GM19452 (cell line): ENCODE results near the gene OTOG.

ENCODE experiments used
- ATAC-seq: cut with Tn5 transposase; IDR thresholded peaks from one replicate; pipeline ENCODE4 v1.9.1; 2021; ENCODE audit not compliant: unreplicated experiment

Gene OTOG, protein sequence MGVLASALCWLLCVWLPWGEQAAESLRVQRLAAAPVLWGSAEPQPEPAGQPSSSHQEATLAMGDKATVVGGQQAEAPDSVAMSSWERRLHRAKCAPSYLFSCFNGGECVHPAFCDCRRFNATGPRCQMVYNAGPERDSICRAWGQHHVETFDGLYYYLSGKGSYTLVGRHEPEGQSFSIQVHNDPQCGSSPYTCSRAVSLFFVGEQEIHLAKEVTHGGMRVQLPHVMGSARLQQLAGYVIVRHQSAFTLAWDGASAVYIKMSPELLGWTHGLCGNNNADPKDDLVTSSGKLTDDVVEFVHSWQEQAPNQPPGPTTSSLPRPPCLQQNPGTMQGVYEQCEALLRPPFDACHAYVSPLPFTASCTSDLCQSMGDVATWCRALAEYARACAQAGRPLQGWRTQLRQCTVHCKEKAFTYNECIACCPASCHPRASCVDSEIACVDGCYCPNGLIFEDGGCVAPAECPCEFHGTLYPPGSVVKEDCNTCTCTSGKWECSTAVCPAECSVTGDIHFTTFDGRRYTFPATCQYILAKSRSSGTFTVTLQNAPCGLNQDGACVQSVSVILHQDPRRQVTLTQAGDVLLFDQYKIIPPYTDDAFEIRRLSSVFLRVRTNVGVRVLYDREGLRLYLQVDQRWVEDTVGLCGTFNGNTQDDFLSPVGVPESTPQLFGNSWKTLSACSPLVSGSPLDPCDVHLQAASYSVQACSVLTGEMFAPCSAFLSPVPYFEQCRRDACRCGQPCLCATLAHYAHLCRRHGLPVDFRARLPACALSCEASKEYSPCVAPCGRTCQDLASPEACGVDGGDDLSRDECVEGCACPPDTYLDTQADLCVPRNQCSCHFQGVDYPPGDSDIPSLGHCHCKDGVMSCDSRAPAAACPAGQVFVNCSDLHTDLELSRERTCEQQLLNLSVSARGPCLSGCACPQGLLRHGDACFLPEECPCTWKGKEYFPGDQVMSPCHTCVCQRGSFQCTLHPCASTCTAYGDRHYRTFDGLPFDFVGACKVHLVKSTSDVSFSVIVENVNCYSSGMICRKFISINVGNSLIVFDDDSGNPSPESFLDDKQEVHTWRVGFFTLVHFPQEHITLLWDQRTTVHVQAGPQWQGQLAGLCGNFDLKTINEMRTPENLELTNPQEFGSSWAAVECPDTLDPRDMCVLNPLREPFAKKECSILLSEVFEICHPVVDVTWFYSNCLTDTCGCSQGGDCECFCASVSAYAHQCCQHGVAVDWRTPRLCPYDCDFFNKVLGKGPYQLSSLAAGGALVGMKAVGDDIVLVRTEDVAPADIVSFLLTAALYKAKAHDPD (N-terminal part only)

DNA sequence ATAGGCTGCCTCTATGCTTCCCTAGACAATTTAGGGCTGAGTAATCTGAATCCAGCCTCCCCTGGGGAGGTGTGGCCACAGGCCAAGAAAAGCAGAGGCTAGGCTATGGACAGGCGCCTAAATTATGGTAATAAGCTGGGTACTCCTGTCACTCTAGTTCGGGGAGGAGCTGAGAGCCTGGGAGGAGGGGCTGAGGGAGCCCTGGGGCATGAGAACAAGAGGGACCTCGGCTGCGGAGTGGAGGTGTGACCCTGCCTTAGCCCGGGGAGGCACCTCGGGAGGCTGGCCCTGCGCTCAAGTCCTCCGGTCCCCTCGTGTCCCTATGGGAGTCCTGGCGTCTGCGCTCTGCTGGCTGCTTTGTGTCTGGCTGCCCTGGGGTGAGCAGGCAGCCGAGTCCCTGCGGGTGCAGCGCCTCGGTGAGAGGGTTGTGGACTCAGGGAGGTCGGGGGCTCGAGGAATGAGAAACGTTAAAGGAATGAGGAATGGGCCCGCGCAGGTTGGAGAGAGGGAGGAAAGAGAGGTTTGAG lies at the start of gene OTOG:
TSS of gene OTOG (plus strand) at position 209 of the 527 bp plus-strand sequence. CDS start at position 323, 114 bp downstream.
- no peak for ATAC-seq

DNA sequence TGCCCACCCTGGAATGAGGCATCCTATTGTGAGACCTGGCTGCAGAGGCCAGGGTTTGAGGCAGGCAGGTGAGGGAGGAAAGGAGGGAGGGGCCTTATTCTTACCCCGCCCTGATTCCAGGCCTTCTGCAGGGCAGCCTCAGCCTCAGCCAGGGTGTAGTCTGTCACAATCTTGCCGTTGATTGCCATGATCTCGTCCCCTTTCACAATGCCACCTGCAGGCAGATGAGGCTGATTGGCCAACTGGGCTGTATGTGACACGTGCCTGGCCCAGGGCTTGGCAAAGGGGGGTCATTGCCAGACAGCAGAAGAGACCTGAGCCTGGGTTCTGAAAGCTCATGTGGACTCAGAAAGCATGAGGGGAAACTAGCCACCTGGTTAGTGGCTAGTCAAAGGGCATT lies 49.0 kb upstream of the OTOG start:
- ATAC-seq, result no peak

DNA sequence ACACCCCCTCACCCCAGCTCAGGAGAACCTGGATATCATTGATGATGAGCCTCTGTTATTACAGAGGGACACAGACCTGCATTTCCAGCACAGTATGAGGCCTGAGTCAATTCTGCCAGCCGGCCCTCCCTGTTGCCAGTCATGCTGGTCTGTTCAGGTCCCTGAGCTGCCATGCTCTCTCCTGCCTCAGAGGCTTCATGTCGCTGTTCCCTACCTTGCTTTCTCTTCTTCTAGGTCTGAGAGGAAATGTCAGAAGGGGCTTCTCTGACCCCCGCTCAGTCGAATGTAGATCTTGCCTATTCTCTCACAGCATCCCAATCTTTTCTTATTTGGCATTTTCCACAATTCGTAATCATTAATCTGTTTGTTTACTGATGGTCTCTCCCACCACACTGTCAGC lies 48.6 kb upstream of the OTOG start:
- ATAC-seq, result no peak

DNA sequence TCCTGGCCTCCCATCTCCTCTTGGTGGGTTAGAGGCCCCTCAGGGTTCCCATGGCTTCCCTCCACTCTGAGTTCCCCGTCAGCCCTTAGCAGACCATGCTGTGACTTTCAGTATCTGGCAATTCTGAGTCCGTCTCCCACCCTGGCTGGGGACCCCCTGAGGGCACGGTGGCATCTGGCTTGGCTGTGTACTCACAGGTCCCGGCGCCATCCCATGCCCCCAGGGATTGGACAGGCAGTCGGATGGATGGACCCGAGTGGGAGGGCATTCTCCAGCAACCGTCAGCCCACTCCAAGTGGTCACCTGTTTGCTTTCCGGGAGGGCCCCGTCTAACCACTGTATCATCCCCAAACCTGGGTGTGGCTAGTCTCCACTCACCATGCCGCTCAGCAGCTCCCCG lies 46.4 kb upstream of the OTOG start:
- no peak for ATAC-seq

DNA sequence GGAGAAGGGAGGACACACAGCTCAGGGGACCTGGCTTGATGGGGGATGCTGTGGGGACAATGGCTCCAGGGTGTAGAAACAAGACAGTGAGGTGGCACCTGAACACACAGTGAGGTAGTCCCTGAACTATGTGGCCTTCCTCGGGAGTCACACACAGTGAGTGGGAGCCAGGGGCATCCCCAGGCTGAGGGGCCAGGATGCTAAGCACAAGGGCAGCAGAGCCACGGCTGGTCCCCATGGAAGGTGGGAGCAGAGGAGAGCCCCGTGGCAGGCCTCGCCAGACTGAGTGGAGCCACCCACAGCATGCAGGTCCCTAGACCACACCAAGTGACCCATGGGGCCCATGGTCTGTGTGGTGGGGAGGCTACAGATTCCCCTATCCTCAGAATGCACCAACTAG lies 44.4 kb upstream of the OTOG start:
- ATAC-seq, result no peak

DNA sequence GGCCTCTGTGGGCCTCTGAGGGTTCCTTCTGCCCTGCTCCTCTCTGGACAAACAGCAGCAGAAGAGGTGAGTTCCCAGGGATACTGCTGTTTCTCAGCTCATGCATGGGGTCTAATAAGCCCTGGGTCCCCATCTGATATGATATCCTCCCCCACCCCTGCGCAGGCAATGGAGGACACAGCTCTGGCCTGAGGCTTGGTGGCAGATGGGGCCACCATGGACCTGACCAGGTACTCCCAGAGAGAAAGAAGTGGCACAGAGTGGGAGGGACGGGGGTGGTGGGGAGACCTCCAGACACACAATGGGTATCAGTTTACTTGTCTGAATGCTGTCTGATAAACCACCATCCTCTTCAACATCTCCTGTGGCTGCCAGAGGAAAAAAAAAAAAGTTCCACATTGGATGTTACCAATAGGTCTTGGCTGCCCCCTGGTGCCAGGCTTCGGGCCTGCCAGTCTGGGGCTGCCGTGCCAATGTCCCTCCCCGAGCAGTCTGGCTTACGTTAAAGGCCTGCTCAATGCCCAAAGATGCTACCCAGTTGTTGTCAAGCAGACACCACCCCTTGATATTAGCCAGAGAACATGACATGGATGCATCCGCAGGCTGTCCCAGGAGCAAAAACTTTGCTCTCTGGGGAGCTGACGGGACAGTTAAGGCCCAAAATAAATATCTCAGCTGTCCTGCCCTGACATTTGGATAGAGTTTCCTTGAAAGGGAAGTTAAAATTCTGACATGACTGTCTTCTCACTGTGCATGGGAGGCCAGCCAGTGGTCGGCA lies 42.5 kb upstream of the OTOG start:
- no peak for ATAC-seq

DNA sequence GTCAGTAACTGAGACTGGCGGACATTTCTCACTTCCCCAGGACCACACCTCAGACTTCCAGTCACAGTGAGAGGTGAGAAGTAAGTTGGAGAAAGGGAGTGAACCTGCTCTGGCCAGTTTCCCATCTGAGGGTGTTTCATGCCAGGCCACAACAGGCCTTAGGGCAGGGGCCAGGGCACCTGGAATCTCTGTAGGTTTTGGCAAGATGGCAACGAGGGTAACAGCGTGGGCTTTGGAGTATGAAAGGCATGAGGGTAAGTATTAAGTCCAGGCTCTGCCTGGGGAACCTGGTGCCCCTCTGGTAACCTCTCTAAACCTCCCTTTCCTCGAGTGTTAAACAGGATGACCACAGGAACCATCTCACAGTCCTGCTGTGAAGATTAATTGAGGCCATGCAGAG lies 41.9 kb upstream of the OTOG start:
- ATAC-seq, result no peak

- no peak for ATAC-seq
Observed at GRCh38 chr11:17506314-17506713, 40.7 kb upstream of the OTOG start.

- no peak for ATAC-seq
Observed at GRCh38 chr11:17506942-17507341, 40.1 kb upstream of the OTOG start.

GRCh38 chr11:17507773-17508172 lies 39.3 kb upstream of the OTOG start:
- ATAC-seq, result no peak

DNA sequence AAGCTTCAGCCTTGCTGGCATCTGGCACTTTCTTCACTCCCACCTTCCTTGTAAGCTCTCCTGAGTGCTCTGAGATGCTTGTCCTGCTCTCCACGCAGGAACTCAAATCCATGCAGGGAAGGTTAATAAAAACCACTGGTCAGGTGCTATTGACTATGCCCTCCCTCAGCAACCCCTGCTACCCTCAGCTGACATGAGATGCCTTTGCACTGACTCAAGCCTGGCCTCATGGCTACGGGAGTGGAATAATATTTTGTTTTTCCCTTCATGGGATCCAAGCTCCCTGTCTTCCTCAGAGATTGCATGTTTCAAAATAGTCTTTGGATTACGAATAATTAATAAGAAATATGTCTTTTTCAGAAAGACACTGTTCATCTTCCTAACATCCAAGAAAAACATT lies 38.8 kb upstream of the OTOG start:
- no peak for ATAC-seq

DNA sequence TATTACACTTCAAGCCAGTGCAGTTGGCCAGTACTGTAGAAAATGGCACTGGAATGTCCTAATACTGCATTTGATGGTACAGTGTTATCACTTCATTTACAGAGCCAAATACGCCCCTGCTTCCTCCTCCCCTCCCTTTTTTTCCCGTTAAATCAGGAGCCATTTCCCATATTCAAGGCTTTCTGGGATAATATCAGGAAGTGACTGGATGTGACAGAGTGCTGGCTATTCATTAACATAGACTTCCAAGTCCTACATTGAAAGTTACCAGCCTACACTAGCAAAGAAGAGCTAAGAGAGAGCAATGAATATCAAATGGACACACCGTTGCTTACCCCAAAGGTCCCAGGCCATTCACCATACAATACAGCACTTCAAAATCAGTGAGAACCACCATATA lies 38.3 kb upstream of the OTOG start:
- ATAC-seq, result no peak

GRCh38 chr11:17510507-17511206 lies 36.4 kb upstream of the OTOG start:
- no peak for ATAC-seq

GRCh38 chr11:17511571-17511970 lies 35.5 kb upstream of the OTOG start:
- no peak for ATAC-seq

- no peak for ATAC-seq
Observed at GRCh38 chr11:17512101-17512500, 35.0 kb upstream of the OTOG start.

GRCh38 chr11:17513853-17514252 lies 33.2 kb upstream of the OTOG start:
- no peak for ATAC-seq

- no peak for ATAC-seq
Observed at GRCh38 chr11:17514476-17514875, 32.6 kb upstream of the OTOG start.

GRCh38 chr11:17515443-17516176 lies 31.4 kb upstream of the OTOG start:
- ATAC-seq, result no peak

GRCh38 chr11:17516551-17517150 lies 30.4 kb upstream of the OTOG start:
- ATAC-seq, result no peak
